GM23338 (cell line): ENCODE data around the gene NUDT6. TPM values are rescaled to one million over a fixed set of nuclear protein-coding genes. Genes with fewer than 3 reads are reported as not detected.
A peak's percentile ranks its signal among the peaks of the same experiment; 100 is the strongest.
"Not testable (repeated sequence)": the region's sequence is repeated elsewhere in the genome, so short reads cannot be mapped to it uniquely, and the experiment has no call there.

Experiments
- ATAC-seq: fragments of 200-7000 bp; cut with Tn5 transposase; 3 replicates; pipeline ENCODE4 v1.9.1; 2020
- DNase-seq: peaks from one replicate; pipeline ENCODE4 v3.0.0-alpha.2; 2015; ENCODE audit warnings: low spot score
- H2AFZ ChIP-seq: fragments of 200-600 bp; sonication (generic); 2 replicates; pipeline ENCODE4 v1.8.0; 2016; ENCODE audit warnings: antibody characterized with exemption, mild to moderate bottlenecking, moderate library complexity
- H3F3A ChIP-seq: fragments of 200-600 bp; sonication (generic); replicated peaks from 2 replicates; pipeline ENCODE4 v1.8.0; 2017; ENCODE audit warnings: antibody characterized with exemption, mixed run types, low read depth
- H3K27ac ChIP-seq: fragments of 200-600 bp; sonication (generic); 2 replicates; pipeline ENCODE4 v1.6.1; 2016; ENCODE audit warnings: low read depth
- H3K27me3 ChIP-seq: fragments of 200-600 bp; sonication (generic); 2 replicates; pipeline ENCODE4 v1.8.0; 2016; ENCODE audit warnings: mild to moderate bottlenecking, mixed run types, moderate library complexity; ENCODE audit not compliant: insufficient read depth
- H3K36me3 ChIP-seq: fragments of 200-600 bp; sonication (generic); 2 replicates; pipeline ENCODE4 v1.8.0; 2016; ENCODE audit warnings: mild to moderate bottlenecking; ENCODE audit not compliant: insufficient read depth
- H3K4me1 ChIP-seq: fragments of 200-600 bp; sonication (generic); 2 replicates; pipeline ENCODE4 v1.8.0; 2016; ENCODE audit warnings: mild to moderate bottlenecking, moderate library complexity; ENCODE audit not compliant: insufficient read depth
- H3K4me2 ChIP-seq: fragments of 200-600 bp; sonication (generic); 2 replicates; pipeline ENCODE4 v1.7.1; 2017; ENCODE audit warnings: mixed run types
- H3K4me3 ChIP-seq: fragments of 200-600 bp; sonication (generic); 2 replicates; pipeline ENCODE4 v1.6.1; 2016; ENCODE audit warnings: mixed run types
- H3K79me2 ChIP-seq: fragments of 200-600 bp; sonication (generic); replicated peaks from 2 replicates; pipeline ENCODE4 v1.8.0; 2017; ENCODE audit warnings: mild to moderate bottlenecking; ENCODE audit not compliant: insufficient read depth
- H3K9me2 ChIP-seq: fragments of 200-600 bp; sonication (generic); 2 replicates; pipeline ENCODE4 v1.8.0; 2017; ENCODE audit not compliant: insufficient read depth
- H4K20me1 ChIP-seq: fragments of 200-600 bp; sonication (generic); replicated peaks from 2 replicates; pipeline ENCODE4 v1.8.0; 2017; ENCODE audit warnings: mild to moderate bottlenecking; ENCODE audit not compliant: insufficient read depth
- H3K27ac Mint-ChIP-seq: 2 replicates; pipeline ENCODE4 v1.8.0; 2020; ENCODE audit warnings: inconsistent platforms, mild to moderate bottlenecking, moderate library complexity, mixed read lengths
- H3K27me3 Mint-ChIP-seq: 3 replicates; pipeline ENCODE4 v1.8.0; 2022; ENCODE audit warnings: low read depth, mild to moderate bottlenecking, moderate library complexity, mixed read lengths, inconsistent platforms; ENCODE audit not compliant: insufficient read depth, poor library complexity
- H3K36me3 Mint-ChIP-seq: 3 replicates; pipeline ENCODE4 v1.8.0; 2021; ENCODE audit warnings: low read depth, mild to moderate bottlenecking, inconsistent platforms, moderate library complexity, mixed read lengths
- H3K4me1 Mint-ChIP-seq: 3 replicates; pipeline ENCODE4 v1.8.0; 2020; ENCODE audit warnings: mild to moderate bottlenecking, inconsistent platforms, mixed read lengths
- H3K4me3 Mint-ChIP-seq: 3 replicates; pipeline ENCODE4 v1.8.0; 2021; ENCODE audit warnings: moderate library complexity, mild to moderate bottlenecking, inconsistent platforms, mixed read lengths
- H3K9me3 Mint-ChIP-seq: 3 replicates; pipeline ENCODE4 v1.8.0; 2020; ENCODE audit warnings: moderate library complexity, mild to moderate bottlenecking, inconsistent platforms, mixed read lengths
- STAT1 ChIP-seq: IDR thresholded peaks from one replicate; pipeline ENCODE4 v1.6.1; 2016; ENCODE audit warnings: antibody characterized with exemption; ENCODE audit not compliant: unreplicated experiment
- ZNF462 ChIP-seq: fragments of 250-450 bp; sonication (Bioruptor Pico); IDR thresholded peaks from 2 replicates; pipeline ENCODE4 v1.5.0; 2020; ENCODE audit warnings: mild to moderate bottlenecking, moderate library complexity
- polyA plus RNA-seq: library from polyadenylated mRNA; unstranded; fragments of >200 nt; fragmentation: Nextera tagmentation; extraction: Ambion mirVana; gene quantifications from 2 replicates; pipeline ENCODE4 v1.2.1, GENCODE V29; 2016
- total RNA-seq: library from RNA; depleted of rRNA; stranded (reverse); fragments of >200 nt; shearing (Covaris generic); gene quantifications from 2 replicates; pipeline ENCODE4 v1.2.3, GENCODE V29; 2014

Gene NUDT6
- total and polyA plus RNA-seq, 2 experiments from 2014 or later, result 4.9 to 9.1 TPM

DNA sequence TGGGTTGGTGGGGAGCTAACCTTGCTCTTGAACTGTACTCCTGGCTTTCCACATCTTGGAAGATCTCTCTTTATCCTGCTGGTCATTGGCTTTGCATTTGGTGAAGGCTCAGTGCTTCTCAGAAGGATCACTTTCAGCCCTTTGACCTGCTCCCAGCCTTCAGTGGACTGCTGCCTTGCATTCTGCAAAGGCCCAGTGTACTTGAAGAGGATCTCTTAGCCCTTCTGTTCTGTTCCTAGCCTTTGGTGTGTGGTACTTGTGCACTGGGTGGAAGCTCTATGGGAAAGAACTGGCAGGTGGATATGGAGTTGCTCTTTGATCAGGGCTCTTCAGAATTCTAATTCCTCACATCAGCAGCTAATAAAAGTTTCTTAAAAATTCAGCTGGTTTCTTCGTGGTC is 49.3 kb downstream of the NUDT6 start:
- H3K4me1 ChIP-seq, result peaks cover 34% of the 10 kb centered on the region
- Mint-ChIP-seq H3K27ac (peak overlapping the region; percentile 5; the same call in 1 of the 2 replicates), H3K9me3 (peaks cover 2% of the 10 kb centered on the region; the same call in 2 of the 3 replicates), H3K4me3 (no peak overlapping the region), H3K4me1 (peaks cover 50% of the 10 kb centered on the region), H3K27me3 (peaks cover 12% of the 10 kb centered on the region), H3K36me3 (peaks cover 53% of the 10 kb centered on the region)
- H3K27me3 ChIP-seq, result no peaks in the 10 kb centered on the region
- ATAC-seq (peak; percentile 59), DNase-seq (no peak)
- H3K4me2 ChIP-seq, result no peak overlapping the region
- peaks cover 3% of the 10 kb centered on the region; the same call in 1 of the 2 replicates for H3K9me2 ChIP-seq
- peaks cover 100% of the 10 kb centered on the region for H3K79me2 ChIP-seq
- H3K36me3 ChIP-seq, result peaks cover 18% of the 10 kb centered on the region
- H3K27ac ChIP-seq, result peak overlapping the region; percentile 23; the same call in 1 of the 2 replicates
- H3F3A ChIP-seq, result 0 out of 2 replicates have a peak, but pooled peaks cover 4% of the 10 kb centered on the region
- peaks cover 62% of the 10 kb centered on the region for H4K20me1 ChIP-seq
- H2AFZ ChIP-seq, result no peak overlapping the region
- H3K4me3 ChIP-seq, result no peak overlapping the region
- TF ChIP-seq STAT1 (no peak), ZNF462 (peak; percentile 30; the same call in 1 of the 2 replicates)

DNA sequence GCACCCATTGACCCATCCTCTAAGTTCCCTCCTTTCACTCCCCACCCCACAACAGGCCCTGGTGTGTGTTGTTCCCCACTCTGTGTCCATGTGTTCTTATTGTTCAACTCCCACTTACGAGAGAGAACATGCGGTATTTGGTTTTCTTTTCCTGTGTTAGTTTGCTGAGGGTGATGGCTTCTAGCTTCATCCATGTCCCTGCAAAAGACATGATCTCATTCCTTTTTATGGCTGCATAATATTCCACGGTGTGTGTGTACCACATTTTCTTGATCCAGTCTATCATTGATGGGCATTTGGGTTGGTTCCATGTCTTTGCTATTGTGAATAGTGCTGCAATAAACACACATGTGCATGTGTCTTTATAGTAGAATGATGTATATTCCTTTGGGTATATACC is 54.2 kb downstream of the NUDT6 start:
- not testable (repeated sequence) for H3K27me3 ChIP-seq, DNase-seq, H3K9me2 ChIP-seq, H3K36me3 ChIP-seq, H2AFZ ChIP-seq, H3K4me3 Mint-ChIP-seq, H3K27ac ChIP-seq, H3K4me2 ChIP-seq, ATAC-seq, H3K4me3 ChIP-seq, H3K9me3 Mint-ChIP-seq, H3K27ac Mint-ChIP-seq
- Histone ChIP-seq H3F3A (0 out of 2 replicates have a peak, but pooled peaks cover 11% of the 10 kb centered on the region), H3K79me2 (peaks cover 100% of the 10 kb centered on the region), H4K20me1 (peaks cover 82% of the 10 kb centered on the region), H3K4me1 (peaks cover 38% of the 10 kb centered on the region)
- Mint-ChIP-seq H3K4me1 (peaks cover 54% of the 10 kb centered on the region), H3K27me3 (peaks cover 12% of the 10 kb centered on the region), H3K36me3 (peaks cover 44% of the 10 kb centered on the region)
